HPDE6-E6E7 (cell line): ENCODE data around the gene GNPTAB.
"Not testable (repeated sequence)": the region's sequence is repeated elsewhere in the genome, so short reads cannot be mapped to it uniquely, and the experiment has no call there.

Experiments
- DNase-seq: peaks from one replicate; pipeline ENCODE4 v3.0.0; 2011; ENCODE audit warnings: missing footprints; ENCODE audit errors: extremely low spot score

GNPTAB gene

GRCh38 chr12:101737476-101737875 is 93.3 kb downstream of the GNPTAB start:
- no peak for DNase-seq

GRCh38 chr12:101734482-101734881 is 96.3 kb downstream of the GNPTAB start:
- not testable (repeated sequence) for DNase-seq

DNA sequence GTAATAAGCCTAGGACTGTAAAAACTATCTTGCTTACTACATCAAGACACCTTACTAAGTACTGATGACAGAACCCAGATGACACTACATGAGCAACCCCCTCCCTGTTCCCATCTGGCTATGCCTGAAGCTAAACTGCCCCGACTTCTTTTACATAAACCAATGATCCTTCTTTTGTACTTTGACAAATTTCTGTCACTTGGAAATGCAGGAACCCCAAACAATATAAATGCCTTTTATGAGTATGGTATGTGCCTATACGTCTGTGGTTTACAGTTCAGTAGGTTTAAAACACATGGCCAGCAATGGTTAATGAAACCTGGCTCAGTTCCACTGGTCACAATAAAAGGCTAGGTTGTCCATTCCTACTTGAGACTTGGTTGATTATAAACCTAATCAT is 97.6 kb downstream of the GNPTAB start:
- DNase-seq, result no peak

DNA sequence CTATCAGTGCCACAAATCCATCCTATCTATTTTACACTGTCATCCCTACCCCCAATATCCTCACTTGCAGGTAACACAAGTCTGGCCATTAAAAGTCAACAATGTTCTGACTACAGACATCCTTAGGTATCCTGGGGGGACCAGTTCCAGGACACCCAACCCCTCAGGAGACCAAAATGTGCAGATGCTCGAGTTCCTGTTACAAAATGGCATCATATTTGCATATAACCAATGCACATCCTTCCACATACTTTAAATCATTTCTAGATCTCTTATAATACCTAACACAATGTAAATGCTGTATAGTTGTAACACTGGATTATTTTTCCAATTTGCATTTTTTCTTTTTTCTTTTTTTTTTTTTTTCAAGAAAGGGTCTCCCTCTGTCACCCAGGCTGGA is 98.4 kb downstream of the GNPTAB start:
- DNase-seq, result no peak

GRCh38 chr12:101729842-101730241 is 100.9 kb downstream of the GNPTAB start:
- no peak for DNase-seq

GRCh38 chr12:101727098-101727497 is 103.7 kb downstream of the GNPTAB start:
- DNase-seq, result no peak

DNA sequence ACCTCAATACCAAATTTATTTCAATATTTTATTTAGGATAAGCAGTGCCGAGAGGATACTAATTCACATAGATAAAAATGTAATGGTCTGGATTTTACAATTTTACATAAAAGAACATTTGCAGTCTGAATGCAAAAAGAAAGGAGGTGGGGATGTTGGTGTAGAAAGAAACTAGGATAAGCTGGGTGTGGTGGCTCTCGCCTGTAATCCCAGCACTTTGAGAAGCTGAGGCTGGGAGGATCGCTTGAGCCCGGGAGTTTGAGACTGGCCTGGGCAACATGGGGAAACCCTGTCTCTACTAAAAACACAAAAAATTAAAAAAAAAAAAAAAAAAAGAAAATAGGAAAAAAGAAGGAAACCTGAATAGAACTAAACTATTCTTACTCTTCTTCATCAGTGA is 108.4 kb downstream of the GNPTAB start:
- DNase-seq, result no peak

DNA sequence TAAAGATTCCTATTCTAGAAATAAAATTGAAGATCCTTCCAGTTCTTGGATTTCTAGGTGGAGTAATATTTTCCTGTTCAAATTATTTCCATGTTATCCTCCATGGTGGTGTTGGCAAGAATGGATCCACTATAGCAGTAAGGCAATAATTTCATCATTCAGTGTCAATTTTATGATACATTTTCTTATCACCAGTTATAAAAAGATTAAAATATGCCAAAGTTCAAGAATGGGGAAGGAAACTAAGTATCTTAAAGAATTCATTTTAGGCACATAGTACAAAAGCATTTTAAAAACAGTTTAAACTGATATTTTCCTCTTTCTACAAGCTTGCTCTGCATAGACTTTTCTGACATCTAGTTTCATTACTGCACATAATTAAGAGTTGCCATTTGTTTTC is 110.6 kb downstream of the GNPTAB start:
- DNase-seq, result no peak

DNA sequence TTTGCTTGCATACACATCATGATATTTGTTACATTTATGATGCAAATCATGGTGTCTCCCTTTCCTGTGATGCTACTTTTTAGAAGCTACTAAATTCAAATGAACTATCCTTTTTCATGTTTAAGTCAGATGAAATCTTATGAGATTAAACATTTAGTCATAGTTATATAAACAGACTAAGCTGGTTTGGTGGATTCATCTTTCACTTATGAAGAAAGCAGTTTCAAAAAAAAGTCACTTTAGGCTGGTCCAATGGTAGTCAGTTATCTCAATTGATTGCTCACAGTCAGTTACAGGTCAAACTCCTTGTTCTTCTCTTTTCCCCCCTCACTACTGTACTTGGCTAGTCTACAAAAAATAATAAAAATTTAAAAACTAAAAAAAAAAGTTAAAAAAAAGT is 111.2 kb downstream of the GNPTAB start:
- no peak for DNase-seq

GRCh38 chr12:101714877-101715444 is 115.8 kb downstream of the GNPTAB start:
- DNase-seq, result no peak

- no peak for DNase-seq
These were observed 116.8 kb downstream of the GNPTAB start for GRCh38 chr12:101713930-101714329.

DNA sequence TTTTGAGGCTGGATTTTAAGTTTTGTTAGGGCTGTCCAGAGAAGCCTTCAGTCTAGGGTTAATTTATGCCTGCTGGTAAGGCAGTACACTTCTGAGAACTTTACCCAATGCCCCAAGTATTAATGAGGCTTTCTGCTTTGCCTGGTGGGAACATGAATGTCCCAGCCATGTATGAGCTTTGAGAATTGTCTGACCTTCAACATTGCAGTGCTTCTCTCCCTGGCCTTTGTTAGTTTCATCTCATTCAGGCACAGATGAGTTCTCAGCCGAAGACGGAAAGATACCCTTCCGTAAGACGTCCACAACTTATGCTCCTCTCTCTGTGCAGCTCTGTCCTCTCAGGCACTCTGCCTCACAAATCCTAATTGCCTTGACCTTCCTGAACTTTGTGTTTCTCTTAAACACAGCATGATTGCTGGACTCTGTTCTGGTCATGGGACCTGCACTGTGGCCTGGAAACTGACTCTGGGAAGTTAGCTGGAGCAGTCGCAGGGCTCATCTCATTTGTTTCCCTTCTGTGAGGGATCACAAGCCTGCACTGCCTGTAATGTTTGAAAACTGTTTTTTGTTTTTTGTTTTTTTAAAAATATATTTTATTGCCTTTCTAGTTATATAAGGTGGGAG is 117.6 kb downstream of the GNPTAB start:
- DNase-seq, result no peak

DNA sequence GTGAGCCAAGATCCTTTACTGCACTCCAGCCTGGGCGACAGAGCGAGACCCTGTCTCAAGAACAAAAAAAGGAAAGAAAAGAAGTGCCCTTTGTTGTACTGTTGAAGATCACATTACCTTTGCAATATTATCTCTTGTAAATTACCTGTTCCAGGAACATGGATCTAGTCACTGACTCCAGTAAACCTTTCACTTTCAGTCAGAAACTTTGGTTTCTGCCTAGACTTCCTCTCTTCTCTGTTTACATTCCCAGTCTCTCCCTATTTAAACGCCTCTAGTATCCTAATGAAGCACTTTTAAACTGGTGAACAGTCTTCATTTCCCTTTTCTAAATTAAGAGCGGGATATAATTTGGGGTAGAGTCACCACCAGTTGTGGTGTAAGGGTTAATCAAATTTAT is 120.5 kb downstream of the GNPTAB start:
- no peak for DNase-seq

DNA sequence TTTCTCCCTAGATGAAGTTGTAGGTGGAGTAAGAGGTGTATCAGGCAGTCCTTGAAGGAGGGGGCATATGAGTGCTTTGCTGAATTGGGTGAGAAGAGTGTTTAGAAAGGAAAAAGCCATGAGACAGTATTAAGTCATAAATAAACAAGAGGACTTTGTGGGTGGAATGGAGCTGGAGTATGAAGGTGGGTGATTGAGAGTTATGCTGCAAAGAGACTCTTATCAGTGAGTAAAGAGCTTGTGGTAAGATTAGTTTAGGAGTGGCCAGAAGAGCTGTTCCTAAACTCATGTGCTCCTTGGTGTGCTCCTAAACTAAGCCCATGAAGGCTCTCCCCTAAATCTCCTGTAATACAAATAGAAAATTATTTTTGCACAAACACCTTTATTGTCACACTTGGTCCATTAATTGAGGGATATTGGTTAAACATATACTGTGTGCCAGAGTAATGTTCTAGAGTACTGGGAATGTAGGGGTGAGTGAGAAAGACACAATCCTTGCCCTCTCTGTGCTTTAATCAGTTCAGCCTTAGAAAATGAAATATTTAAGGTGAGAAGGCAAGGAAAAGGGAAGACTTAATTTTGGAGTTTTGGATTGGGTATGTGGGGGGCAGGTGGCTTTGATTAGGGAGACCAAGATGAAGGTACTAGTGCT is 123.5 kb downstream of the GNPTAB start:
- DNase-seq, result no peak

DNA sequence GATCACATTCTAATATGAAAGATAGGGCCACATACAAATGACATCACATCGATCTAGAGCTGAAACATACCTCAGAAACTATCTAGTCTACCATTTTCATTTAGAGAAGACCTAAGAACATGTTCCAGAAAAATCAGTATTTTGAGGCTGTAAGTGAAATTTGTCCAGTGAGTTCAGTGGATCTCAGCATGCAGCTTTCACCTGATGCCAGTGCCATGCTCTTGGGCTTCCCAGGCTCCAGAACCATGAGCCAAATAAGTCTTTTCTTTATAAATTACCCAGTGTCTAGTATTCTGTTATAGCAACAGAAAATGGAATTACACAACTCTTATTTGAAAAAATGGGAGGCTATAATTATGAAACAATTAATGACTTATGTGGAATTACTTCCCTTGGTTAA is 124.4 kb downstream of the GNPTAB start:
- DNase-seq, result no peak

GRCh38 chr12:101703487-101703886 is 127.3 kb downstream of the GNPTAB start:
- no peak for DNase-seq

DNA sequence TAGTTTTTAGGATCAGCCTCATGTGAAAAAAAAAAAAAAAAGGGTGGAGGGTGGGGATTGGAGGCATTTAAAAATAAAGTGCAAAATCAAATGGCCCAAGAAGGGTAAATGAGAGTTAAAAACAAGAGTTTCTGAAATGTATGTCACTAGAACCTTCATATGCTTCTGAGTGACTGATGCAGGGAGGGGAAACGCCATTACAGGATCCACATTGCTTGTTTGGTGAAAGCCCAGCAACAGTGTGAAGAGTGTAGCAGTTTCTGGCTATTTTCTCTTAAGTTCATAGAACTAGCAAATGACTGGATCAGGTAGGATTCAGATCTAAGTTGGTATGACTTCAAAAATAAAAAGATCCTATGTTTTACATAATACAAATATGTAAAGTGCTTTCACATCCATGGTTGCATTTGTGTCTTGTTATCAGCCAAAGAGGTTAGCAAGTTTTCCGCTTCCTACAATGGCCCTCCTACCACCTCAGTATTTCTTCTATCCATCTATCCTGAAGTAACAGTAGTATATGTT is 130.4 kb downstream of the GNPTAB start:
- DNase-seq, result no peak

DNA sequence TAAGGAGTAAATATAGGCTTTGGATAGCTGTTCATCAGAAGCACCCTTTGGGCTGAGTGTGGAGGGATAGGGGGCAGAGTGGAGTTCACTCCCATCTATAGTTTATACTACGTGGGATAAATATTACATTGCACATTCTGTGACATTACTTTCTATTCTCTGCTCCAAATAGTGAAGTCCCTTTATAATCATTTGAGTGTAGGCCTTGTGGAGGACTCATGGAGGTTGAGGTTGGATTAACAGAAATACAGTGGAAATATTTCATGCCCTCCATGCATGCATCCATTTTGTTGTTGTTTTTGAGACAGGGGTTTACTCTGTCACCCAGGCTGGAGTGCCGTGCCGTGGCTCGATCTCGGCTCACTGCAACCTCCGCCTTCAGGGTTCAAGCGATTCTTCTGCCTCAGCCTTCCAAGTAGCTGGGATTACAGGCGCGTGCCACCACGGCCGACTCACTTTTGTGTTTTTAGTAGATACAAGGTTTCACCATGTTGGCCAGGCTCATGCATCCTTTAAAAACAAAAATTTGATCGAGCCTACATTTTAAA is 131.9 kb downstream of the GNPTAB start:
- no peak for DNase-seq

GRCh38 chr12:101697930-101698799 is 132.6 kb downstream of the GNPTAB start:
- no peak for DNase-seq

DNA sequence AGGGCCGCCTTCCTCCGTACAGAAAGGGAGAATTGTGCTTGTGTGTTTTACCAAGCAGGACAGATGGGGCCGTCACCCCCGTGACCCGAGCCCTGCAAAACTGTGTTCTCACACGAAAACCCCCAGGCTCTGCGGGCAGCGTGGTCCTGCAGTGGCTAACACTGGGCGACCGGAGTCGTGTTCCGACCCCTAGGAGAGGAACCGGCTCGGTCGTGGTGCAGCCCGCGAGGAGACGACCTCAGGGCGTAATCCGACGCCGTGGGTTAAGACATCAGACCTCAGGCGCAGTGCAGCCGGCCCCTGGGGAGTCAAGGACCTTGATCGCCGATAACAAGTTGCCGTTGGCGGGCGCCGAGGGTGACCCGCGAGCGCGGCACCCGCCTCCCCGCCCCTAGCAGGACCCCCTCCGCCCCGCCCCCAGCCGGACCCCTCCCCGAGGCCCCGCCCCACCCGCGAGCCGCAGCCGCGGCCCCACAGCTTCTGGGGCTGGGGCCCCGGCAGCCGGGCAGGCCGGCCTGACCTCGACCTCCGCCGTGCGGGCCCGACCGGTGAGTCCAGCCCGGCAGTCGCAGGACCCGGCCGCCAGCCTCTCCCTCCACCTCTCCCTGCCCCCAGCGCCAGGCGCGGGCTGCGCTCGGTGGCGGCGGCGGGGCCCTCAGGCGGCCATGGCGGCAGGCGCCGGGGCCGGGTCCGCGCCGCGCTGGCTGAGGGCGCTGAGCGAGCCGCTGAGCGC is 133.4 kb downstream of the GNPTAB start, which contains the start of gene CHPT1:
CHPT1 (plus strand) TSS at position 444 of the 733 bp plus-strand sequence; CDS start at position 666, 222 bp downstream.
- peak; percentile 32 for DNase-seq
